H1 (cell line): Measurements from ENCODE around the gene EMC1. TPM values are rescaled to one million over a fixed set of nuclear protein-coding genes. Genes with fewer than 3 reads are reported as not detected.

Experiments
- BACH1 ChIP-seq: IDR thresholded peaks from 2 replicates; pipeline ENCODE4 v1.6.1; 2012; ENCODE audit warnings: low read length, improper control_type of control experiment
- BCL11A ChIP-seq, 2 experiments: IDR thresholded peaks; one replicate each; pipeline ENCODE4 v1.6.1; 2011; ENCODE audit warnings: low read depth in 2 of 2, low read length in 2 of 2, mild to moderate bottlenecking in 2 of 2
- NRF1 ChIP-seq: IDR thresholded peaks from 2 replicates; pipeline ENCODE4 v1.6.1; 2011; ENCODE audit warnings: mild to moderate bottlenecking, low read depth, low read length, improper control_type of control experiment
- SIRT6 ChIP-seq: IDR thresholded peaks from one replicate; pipeline ENCODE4 v1.7.1; 2012; ENCODE audit warnings: low read length, inconsistent platforms
- TAF1 ChIP-seq: IDR thresholded peaks from 2 replicates; pipeline ENCODE4 v1.6.1; 2011; ENCODE audit warnings: mild to moderate bottlenecking, low read depth, low read length
- polyA plus RNA-seq, 7 experiments: library from polyadenylated mRNA; depleted of rRNA in 3 of 7; stranded (reverse) in 5 of 7; unstranded in 2 of 7; fragments of >200 nt in 5 of 7; fragments of 200-250 nt in 2 of 7; gene quantifications; 1 replicate in 5 of 7; 2 replicates in 1 of 7; 4 replicates in 1 of 7; pipeline versions ENCODE4 v1.2.1 to v1.2.3, GENCODE V29; 2011 to 2013; ENCODE audit warnings: missing spikeins in 2 of 7, mixed read lengths in 2 of 7
- total RNA-seq: library from RNA; stranded (reverse); fragmentation: NEBNext Ultra II Directional; extraction: Animal tissue kit (Norgen Biotek cat#: 25700); gene quantifications from 2 replicates; pipeline ENCODE4 v1.2.1, GENCODE V29; 2021
- TF ChIP-seq, protein P1 (sequence below): fragments of 300-600 bp; sonication (generic); IDR thresholded peaks from 2 replicates; pipeline ENCODE4 v1.7.1; 2012; ENCODE audit warnings: low read length, moderate library complexity, mild to moderate bottlenecking, inconsistent platforms; ENCODE audit not compliant: insufficient replicate concordance
- TF ChIP-seq, protein P2 (sequence below): IDR thresholded peaks from 2 replicates; pipeline ENCODE4 v1.6.1; 2012; ENCODE audit warnings: low read length, inconsistent platforms

Gene EMC1
- total and polyA plus RNA-seq, 2 of the 8 experiments (the other 6 are each of a cell fraction or from before 2014, with no cell fraction given) = 51.0 to 53.5 TPM

- TF ChIP-seq, protein P1, sequence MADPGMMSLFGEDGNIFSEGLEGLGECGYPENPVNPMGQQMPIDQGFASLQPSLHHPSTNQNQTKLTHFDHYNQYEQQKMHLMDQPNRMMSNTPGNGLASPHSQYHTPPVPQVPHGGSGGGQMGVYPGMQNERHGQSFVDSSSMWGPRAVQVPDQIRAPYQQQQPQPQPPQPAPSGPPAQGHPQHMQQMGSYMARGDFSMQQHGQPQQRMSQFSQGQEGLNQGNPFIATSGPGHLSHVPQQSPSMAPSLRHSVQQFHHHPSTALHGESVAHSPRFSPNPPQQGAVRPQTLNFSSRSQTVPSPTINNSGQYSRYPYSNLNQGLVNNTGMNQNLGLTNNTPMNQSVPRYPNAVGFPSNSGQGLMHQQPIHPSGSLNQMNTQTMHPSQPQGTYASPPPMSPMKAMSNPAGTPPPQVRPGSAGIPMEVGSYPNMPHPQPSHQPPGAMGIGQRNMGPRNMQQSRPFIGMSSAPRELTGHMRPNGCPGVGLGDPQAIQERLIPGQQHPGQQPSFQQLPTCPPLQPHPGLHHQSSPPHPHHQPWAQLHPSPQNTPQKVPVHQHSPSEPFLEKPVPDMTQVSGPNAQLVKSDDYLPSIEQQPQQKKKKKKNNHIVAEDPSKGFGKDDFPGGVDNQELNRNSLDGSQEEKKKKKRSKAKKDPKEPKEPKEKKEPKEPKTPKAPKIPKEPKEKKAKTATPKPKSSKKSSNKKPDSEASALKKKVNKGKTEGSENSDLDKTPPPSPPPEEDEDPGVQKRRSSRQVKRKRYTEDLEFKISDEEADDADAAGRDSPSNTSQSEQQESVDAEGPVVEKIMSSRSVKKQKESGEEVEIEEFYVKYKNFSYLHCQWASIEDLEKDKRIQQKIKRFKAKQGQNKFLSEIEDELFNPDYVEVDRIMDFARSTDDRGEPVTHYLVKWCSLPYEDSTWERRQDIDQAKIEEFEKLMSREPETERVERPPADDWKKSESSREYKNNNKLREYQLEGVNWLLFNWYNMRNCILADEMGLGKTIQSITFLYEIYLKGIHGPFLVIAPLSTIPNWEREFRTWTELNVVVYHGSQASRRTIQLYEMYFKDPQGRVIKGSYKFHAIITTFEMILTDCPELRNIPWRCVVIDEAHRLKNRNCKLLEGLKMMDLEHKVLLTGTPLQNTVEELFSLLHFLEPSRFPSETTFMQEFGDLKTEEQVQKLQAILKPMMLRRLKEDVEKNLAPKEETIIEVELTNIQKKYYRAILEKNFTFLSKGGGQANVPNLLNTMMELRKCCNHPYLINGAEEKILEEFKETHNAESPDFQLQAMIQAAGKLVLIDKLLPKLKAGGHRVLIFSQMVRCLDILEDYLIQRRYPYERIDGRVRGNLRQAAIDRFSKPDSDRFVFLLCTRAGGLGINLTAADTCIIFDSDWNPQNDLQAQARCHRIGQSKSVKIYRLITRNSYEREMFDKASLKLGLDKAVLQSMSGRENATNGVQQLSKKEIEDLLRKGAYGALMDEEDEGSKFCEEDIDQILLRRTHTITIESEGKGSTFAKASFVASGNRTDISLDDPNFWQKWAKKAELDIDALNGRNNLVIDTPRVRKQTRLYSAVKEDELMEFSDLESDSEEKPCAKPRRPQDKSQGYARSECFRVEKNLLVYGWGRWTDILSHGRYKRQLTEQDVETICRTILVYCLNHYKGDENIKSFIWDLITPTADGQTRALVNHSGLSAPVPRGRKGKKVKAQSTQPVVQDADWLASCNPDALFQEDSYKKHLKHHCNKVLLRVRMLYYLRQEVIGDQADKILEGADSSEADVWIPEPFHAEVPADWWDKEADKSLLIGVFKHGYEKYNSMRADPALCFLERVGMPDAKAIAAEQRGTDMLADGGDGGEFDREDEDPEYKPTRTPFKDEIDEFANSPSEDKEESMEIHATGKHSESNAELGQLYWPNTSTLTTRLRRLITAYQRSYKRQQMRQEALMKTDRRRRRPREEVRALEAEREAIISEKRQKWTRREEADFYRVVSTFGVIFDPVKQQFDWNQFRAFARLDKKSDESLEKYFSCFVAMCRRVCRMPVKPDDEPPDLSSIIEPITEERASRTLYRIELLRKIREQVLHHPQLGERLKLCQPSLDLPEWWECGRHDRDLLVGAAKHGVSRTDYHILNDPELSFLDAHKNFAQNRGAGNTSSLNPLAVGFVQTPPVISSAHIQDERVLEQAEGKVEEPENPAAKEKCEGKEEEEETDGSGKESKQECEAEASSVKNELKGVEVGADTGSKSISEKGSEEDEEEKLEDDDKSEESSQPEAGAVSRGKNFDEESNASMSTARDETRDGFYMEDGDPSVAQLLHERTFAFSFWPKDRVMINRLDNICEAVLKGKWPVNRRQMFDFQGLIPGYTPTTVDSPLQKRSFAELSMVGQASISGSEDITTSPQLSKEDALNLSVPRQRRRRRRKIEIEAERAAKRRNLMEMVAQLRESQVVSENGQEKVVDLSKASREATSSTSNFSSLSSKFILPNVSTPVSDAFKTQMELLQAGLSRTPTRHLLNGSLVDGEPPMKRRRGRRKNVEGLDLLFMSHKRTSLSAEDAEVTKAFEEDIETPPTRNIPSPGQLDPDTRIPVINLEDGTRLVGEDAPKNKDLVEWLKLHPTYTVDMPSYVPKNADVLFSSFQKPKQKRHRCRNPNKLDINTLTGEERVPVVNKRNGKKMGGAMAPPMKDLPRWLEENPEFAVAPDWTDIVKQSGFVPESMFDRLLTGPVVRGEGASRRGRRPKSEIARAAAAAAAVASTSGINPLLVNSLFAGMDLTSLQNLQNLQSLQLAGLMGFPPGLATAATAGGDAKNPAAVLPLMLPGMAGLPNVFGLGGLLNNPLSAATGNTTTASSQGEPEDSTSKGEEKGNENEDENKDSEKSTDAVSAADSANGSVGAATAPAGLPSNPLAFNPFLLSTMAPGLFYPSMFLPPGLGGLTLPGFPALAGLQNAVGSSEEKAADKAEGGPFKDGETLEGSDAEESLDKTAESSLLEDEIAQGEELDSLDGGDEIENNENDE = no peak
- TF ChIP-seq BACH1 = no peak
- no peak for TF ChIP-seq TAF1
- TF ChIP-seq, protein P2, sequence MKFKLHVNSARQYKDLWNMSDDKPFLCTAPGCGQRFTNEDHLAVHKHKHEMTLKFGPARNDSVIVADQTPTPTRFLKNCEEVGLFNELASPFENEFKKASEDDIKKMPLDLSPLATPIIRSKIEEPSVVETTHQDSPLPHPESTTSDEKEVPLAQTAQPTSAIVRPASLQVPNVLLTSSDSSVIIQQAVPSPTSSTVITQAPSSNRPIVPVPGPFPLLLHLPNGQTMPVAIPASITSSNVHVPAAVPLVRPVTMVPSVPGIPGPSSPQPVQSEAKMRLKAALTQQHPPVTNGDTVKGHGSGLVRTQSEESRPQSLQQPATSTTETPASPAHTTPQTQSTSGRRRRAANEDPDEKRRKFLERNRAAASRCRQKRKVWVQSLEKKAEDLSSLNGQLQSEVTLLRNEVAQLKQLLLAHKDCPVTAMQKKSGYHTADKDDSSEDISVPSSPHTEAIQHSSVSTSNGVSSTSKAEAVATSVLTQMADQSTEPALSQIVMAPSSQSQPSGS = no peak
- no peak for TF ChIP-seq BCL11A (IDR thresholded peaks at IDR 0.05; ENCODE audit: low read depth in 2 of 2, low read length in 2 of 2)
- TF ChIP-seq NRF1 = no peak
- no peak for TF ChIP-seq SIRT6
- TF ChIP-seq, all 59 proteins: peak for 0
Measured at GRCh38 chr1:19177811-19178210, 73.5 kb downstream of the EMC1 start (continued).
